Loucy (cell line): ENCODE data around the gene GVQW3.

Experiments
- H2AFZ ChIP-seq: fragments of 200-600 bp; sonication (generic); 2 replicates; pipeline ENCODE4 v1.6.0; 2016; ENCODE audit warnings: antibody characterized with exemption, mild to moderate bottlenecking, low read length, moderate library complexity
- H3F3A ChIP-seq: fragments of 200-600 bp; 2 replicates; pipeline ENCODE4 v1.6.0; 2016; ENCODE audit warnings: antibody characterized with exemption, low read depth, mild to moderate bottlenecking
- H3K27me3 ChIP-seq: fragments of 200-600 bp; sonication (generic); 2 replicates; pipeline ENCODE4 v1.6.1; 2014; ENCODE audit warnings: low read length, mild to moderate bottlenecking; ENCODE audit not compliant: insufficient read depth, poor library complexity, severe bottlenecking
- H3K36me3 ChIP-seq: fragments of 200-600 bp; sonication (generic); 2 replicates; pipeline ENCODE4 v1.6.1; 2016; ENCODE audit warnings: low read length; ENCODE audit not compliant: insufficient read depth
- H3K4me1 ChIP-seq: fragments of 200-600 bp; sonication (generic); 2 replicates; pipeline ENCODE4 v1.5.1; 2014; ENCODE audit warnings: low read length, mild to moderate bottlenecking; ENCODE audit not compliant: insufficient read depth, poor library complexity, severe bottlenecking
- H3K4me2 ChIP-seq: fragments of 200-600 bp; sonication (generic); 2 replicates; pipeline ENCODE4 v1.6.0; 2014; ENCODE audit warnings: antibody characterized with exemption, low read length, low read depth, mild to moderate bottlenecking; ENCODE audit not compliant: poor library complexity, severe bottlenecking
- H3K4me3 ChIP-seq: fragments of 200-600 bp; sonication (generic); 2 replicates; pipeline ENCODE4 v1.5.1; 2014; ENCODE audit warnings: low read length, mild to moderate bottlenecking, mixed read lengths; ENCODE audit not compliant: poor library complexity, severe bottlenecking
- H3K79me2 ChIP-seq: fragments of 200-600 bp; sonication (generic); 2 replicates; pipeline ENCODE4 v1.6.1; 2014; ENCODE audit warnings: low read length; ENCODE audit not compliant: insufficient read depth
- H3K9ac ChIP-seq: fragments of 200-600 bp; sonication (generic); 2 replicates; pipeline ENCODE4 v1.6.0; 2014; ENCODE audit warnings: mild to moderate bottlenecking, low read depth, low read length, moderate library complexity; ENCODE audit not compliant: poor library complexity, severe bottlenecking
- H3K9me2 ChIP-seq: fragments of 200-600 bp; sonication (generic); replicated peaks from 2 replicates; pipeline ENCODE4 v1.6.1; 2016; ENCODE audit warnings: low read depth, low read length, mixed read lengths
- H3K9me3 ChIP-seq: fragments of 200-600 bp; sonication (generic); 2 replicates; pipeline ENCODE4 v1.6.1; 2014; ENCODE audit warnings: mild to moderate bottlenecking, antibody characterized with exemption, low read length, low read depth; ENCODE audit not compliant: insufficient read depth
- H4K20me1 ChIP-seq: fragments of 200-600 bp; sonication (generic); 2 replicates; pipeline ENCODE4 v1.6.0; 2014; ENCODE audit warnings: antibody characterized with exemption, low read length, mild to moderate bottlenecking; ENCODE audit not compliant: insufficient read depth, poor library complexity, severe bottlenecking
- EZH2phosphoT487 ChIP-seq: fragments of 200-600 bp; IDR thresholded peaks from 2 replicates; pipeline ENCODE4 v1.6.1; 2018; ENCODE audit warnings: antibody characterized with exemption, mild to moderate bottlenecking, moderate library complexity, borderline replicate concordance
- TF ChIP-seq, protein P1 (sequence below): fragments of 200-600 bp; sonication (generic); conservative IDR thresholded peaks from 2 replicates; pipeline ENCODE4 v1.5.1; 2014; ENCODE audit warnings: mild to moderate bottlenecking, antibody characterized with exemption, low read length

Gene GVQW3

DNA sequence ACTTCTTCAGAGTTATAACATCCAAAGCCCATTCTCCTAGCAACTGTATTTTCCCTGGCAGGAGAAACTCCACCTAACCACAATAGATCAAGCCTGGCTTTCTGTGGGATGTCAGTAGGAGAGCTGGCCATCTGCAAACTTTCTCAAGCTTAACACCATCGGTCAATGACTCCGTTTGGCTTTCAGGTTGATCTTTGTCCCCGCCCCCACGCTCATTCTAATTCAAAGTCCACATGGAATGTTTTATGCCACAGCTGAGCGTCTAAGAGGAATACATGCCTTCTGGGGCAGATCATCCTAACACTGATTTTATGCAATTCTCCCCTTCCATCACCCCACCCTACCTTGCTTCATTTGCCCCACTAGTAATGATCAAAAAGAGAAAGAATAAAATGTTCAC is 4.8 kb downstream of the GVQW3 start:
- Histone ChIP-seq H2AFZ (no peak overlapping the region), H3F3A (no peaks in the 10 kb centered on the region), H3K4me2 (no peak overlapping the region), H3K79me2 (peaks cover 12% of the 10 kb centered on the region; the same call in 1 of the 2 replicates), H3K4me3 (no peak overlapping the region), H4K20me1 (no peaks in the 10 kb centered on the region), H3K9me2 (no peaks in the 10 kb centered on the region), H3K27me3 (no peaks in the 10 kb centered on the region), H3K9me3 (no peaks in the 10 kb centered on the region), H3K4me1 (peaks cover 19% of the 10 kb centered on the region), H3K36me3 (no peaks in the 10 kb centered on the region), H3K9ac (no peak overlapping the region)
- no peak for TF ChIP-seq EZH2phosphoT487
- TF ChIP-seq, protein P1, sequence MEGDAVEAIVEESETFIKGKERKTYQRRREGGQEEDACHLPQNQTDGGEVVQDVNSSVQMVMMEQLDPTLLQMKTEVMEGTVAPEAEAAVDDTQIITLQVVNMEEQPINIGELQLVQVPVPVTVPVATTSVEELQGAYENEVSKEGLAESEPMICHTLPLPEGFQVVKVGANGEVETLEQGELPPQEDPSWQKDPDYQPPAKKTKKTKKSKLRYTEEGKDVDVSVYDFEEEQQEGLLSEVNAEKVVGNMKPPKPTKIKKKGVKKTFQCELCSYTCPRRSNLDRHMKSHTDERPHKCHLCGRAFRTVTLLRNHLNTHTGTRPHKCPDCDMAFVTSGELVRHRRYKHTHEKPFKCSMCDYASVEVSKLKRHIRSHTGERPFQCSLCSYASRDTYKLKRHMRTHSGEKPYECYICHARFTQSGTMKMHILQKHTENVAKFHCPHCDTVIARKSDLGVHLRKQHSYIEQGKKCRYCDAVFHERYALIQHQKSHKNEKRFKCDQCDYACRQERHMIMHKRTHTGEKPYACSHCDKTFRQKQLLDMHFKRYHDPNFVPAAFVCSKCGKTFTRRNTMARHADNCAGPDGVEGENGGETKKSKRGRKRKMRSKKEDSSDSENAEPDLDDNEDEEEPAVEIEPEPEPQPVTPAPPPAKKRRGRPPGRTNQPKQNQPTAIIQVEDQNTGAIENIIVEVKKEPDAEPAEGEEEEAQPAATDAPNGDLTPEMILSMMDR: no peak

DNA sequence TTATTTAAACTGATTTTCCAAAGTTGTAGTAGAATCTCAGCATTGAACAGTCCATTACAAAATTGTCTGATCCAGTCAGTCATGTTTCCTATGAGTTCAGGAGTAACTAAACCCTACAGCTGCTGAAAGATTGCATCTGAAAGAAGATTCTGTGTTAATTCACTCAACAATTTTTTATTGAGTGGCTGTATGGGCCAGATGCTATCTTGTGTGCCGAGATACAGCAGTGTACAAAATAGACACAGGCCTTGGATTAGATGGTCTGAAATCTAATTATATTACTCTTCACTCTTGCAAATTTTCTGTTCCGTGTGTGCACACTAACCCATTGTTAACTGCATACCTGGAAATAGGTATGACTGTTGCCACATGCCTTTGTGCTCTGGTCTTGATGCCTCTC is 7.3 kb downstream of the GVQW3 start:
- no peaks in the 10 kb centered on the region for H3K9me2 ChIP-seq
- H3K4me3 ChIP-seq: no peak overlapping the region
- TF ChIP-seq, protein P1: no peak
- TF ChIP-seq EZH2phosphoT487: no peak
- no peaks in the 10 kb centered on the region for H3F3A ChIP-seq
- no peak overlapping the region for H3K9ac ChIP-seq
- no peaks in the 10 kb centered on the region for H4K20me1 ChIP-seq
- H3K4me2 ChIP-seq: no peak overlapping the region
- H3K36me3 ChIP-seq: no peaks in the 10 kb centered on the region
- peaks cover 3% of the 10 kb centered on the region for H3K4me1 ChIP-seq
- no peak overlapping the region for H2AFZ ChIP-seq
- no peaks in the 10 kb centered on the region for H3K27me3 ChIP-seq
- no peaks in the 10 kb centered on the region for H3K9me3 ChIP-seq
- H3K79me2 ChIP-seq: no peaks in the 10 kb centered on the region

DNA sequence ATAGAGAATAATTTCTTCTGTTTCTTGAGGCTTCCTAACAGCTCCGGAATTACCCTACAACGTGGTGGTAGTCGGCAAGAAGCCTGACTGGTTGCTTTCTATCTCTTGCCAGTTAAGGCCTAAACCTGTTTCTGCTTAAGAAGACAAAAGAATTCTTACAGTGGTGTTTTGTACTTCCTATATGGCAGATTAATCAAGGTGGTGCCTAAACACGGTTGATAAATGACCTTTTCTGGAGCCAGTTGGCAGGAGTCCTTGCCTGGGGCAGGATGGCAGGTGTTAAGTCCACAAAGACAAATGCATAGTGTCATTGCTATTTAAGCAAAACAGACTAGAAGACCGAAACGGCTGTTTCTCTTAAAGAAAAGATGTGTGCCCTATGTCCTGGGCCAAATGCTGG is 9.9 kb downstream of the GVQW3 start:
- no peaks in the 10 kb centered on the region for H3K27me3 ChIP-seq
- no peaks in the 10 kb centered on the region for H3K79me2 ChIP-seq
- H3K4me1 ChIP-seq: no peaks in the 10 kb centered on the region
- no peaks in the 10 kb centered on the region for H4K20me1 ChIP-seq
- TF ChIP-seq EZH2phosphoT487: no peak
- TF ChIP-seq, protein P1: no peak
- no peaks in the 10 kb centered on the region for H3K9me3 ChIP-seq
- no peaks in the 10 kb centered on the region for H3F3A ChIP-seq
- H2AFZ ChIP-seq: no peak overlapping the region
- H3K9me2 ChIP-seq: no peaks in the 10 kb centered on the region
- no peak overlapping the region for H3K9ac ChIP-seq
- no peak overlapping the region for H3K4me2 ChIP-seq
- H3K36me3 ChIP-seq: no peaks in the 10 kb centered on the region
- H3K4me3 ChIP-seq: no peak overlapping the region
